KOPT-K1 (cell line): Measurements from ENCODE around the gene LCLAT1.

ENCODE experiments used
- H3K27ac ChIP-seq: fragments of 200-600 bp; sonication (generic); 2 replicates; pipeline ENCODE4 v1.5.1; 2016; ENCODE audit warnings: antibody characterized with exemption, mild to moderate bottlenecking, low read depth, low read length; ENCODE audit not compliant: poor library complexity, severe bottlenecking
- H3K36me3 ChIP-seq: fragments of 200-600 bp; sonication (generic); 2 replicates; pipeline ENCODE4 v1.5.1; 2017; ENCODE audit warnings: antibody characterized with exemption, mild to moderate bottlenecking, low read length, moderate library complexity; ENCODE audit not compliant: insufficient read depth
- H3K9me3 ChIP-seq: fragments of 200-600 bp; sonication (generic); 2 replicates; pipeline ENCODE4 v1.5.1; 2017; ENCODE audit warnings: antibody characterized with exemption, low read length, mild to moderate bottlenecking; ENCODE audit not compliant: insufficient read depth, poor library complexity, severe bottlenecking

Gene LCLAT1

DNA sequence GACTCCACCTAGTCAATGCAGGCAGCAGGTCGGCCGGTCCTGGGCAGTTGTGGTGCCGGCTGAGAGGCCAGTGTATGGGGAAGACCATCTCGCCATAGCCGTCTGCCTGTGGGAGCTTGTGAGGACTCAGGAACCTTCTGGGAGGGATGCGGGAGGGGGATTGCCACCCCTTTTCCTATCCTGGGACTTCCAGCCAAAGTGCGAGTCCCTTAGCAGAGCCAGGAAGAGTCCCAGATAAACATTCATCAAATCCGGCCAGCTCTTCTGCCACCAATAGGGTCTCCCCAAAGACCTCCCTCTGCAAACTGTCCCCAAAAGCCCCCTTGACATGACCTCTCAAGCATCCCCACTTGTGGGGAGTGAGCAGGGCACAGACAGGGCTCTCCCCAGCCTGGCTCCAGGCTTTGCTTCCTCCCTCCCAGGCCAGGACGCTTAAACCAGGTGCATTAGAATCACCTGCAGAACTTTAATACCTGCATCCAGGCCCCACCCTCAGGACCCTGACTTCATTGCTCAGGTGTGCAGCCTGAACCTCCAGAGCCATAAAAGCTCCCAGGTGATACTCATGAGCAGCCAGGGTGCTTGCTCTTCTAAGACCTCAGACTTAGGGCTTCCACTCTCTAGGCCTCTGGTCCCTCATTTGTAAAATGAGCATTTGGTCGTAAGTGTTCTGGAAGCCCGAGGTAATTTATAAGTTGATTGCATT lies 200.9 kb downstream of the LCLAT1 start:
- Histone ChIP-seq H3K9me3 (no peaks in the 10 kb centered on the region), H3K27ac (no peak overlapping the region), H3K36me3 (no peaks in the 10 kb centered on the region)

DNA sequence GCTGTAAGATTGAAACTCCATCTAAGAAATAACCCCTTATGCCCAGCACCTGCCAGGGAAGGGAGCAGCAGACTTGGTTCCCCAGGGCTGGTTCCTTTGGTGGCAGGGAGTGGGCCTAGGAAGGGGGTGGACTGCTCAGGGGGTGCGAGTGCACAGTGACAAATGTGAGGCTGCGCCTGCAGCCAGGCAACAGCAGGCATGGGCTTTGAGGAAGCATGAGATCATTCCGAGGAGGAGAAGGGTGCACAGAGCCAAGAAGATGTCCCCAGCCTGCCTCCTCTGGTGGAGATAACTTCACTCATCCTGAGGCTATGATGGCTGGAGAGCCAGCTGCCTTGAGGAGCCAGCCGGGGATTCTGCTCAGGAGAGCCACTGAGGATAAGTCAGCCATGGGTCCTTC lies 202.2 kb downstream of the LCLAT1 start:
- Histone ChIP-seq H3K9me3 (no peaks in the 10 kb centered on the region), H3K36me3 (no peaks in the 10 kb centered on the region), H3K27ac (no peak overlapping the region)

DNA sequence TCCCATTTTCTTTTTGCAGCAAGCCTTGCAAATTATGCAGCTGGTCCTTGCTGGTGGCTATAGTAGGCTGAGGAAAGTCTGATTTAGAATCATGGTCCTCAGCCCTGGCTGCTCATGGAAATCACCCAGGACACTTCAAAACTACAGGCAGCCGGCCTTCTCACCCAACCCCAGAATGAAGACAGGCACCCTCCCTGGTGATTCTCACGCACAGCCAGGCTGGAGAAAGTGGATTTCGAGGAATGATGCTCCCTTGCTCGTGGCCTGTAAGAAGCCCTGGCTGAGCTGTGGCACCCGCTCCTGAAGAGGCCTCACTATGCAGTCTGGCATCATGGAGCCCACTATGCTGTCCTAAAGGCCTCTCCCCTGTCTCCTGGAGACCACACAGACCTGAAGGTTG lies 202.8 kb downstream of the LCLAT1 start:
- H3K9me3 ChIP-seq = no peaks in the 10 kb centered on the region
- no peaks in the 10 kb centered on the region for H3K36me3 ChIP-seq
- no peak overlapping the region for H3K27ac ChIP-seq

DNA sequence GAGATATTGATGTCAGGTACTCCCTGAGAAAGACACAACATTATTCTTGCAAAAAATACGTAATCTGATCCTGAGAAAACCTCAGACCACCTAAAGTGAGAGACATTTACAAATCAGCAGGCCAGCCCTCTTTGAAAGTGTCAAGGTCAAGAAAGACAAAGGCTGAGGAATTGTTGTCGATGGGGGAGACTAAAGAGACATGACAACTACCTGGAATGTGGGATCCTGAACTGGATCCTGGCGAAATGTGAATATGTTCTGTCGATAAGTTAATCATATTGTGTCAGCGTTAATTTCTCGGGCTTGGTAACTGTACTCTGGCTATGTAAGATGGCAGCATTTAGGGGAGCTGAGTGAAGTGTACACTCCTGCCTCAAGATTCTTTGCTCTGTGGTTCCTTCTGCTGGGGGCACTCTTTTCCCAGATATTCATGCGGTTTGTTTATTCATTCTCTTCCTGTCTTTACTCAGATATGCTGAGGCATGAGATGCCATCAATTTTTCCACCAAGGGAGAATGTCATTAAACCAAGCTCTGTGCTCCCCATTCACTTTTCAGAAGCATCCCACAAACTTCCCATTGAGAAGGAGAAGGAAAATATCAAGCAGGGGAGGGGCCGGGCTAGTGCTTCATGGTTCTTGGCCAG lies 205.3 kb downstream of the LCLAT1 start:
- Histone ChIP-seq H3K9me3 (no peaks in the 10 kb centered on the region), H3K36me3 (no peaks in the 10 kb centered on the region), H3K27ac (no peak overlapping the region)

DNA sequence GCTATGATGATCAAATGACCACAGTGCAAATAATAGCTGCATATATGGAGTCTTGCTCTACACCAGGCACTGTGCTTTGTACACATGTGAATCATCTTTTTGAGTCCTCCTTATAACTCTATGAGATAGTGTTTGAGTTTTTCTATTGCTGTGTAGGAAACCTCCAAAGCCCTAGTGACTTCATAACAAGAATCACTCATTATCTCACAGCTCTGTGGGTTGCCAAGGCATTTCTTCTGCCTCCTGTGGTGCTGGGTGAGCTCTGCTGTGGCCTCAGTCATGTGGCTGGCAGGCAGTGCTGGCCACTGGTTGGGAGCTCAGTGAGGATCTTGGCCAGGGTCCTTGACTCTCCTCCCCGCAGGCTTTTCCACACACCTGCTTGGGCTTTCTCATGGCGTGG lies 206.8 kb downstream of the LCLAT1 start:
- no peaks in the 10 kb centered on the region for H3K9me3 ChIP-seq
- H3K27ac ChIP-seq = no peak overlapping the region
- no peaks in the 10 kb centered on the region for H3K36me3 ChIP-seq

DNA sequence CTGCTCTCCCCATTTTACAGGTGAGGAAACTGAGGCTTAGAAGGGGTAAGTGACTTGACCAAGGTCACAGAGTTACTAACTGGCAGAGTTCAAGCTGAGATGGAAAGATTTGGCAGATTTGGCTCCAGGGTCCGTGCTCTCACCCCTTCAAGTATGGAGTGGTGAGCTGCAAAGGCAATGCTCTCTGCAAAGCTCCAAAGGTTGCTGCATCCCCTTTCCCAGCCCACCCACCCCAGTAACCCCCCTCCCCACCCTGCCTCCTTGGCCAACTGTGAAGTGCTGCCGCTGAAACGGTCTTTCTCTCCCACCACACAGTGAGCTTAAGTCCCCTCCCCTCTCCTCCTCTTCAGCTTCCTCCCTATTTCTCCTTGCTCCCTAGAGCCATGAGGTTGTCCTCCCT lies 207.4 kb downstream of the LCLAT1 start:
- Histone ChIP-seq H3K27ac (no peak overlapping the region), H3K36me3 (no peaks in the 10 kb centered on the region), H3K9me3 (no peaks in the 10 kb centered on the region)

DNA sequence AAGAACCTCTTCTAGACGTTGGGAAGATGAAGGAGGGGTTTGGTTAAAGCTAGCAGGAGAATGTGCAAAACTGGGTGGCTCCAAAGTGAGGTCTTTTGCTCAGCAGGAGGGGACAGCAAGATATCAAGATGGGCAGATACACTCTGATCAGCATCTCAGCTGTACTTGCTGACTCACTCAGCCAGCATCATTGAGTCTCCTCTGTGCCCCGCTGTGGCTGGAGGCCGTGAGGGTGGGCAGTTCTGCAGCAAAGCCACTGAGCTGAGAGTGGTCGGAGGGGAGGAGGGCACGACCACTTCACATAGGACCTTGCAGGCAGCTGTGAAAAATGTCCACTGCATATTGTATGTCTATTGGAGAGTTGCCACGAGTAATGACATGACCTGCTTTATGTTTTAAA lies 208.2 kb downstream of the LCLAT1 start:
- Histone ChIP-seq H3K36me3 (no peaks in the 10 kb centered on the region), H3K9me3 (no peaks in the 10 kb centered on the region), H3K27ac (no peak overlapping the region)

DNA sequence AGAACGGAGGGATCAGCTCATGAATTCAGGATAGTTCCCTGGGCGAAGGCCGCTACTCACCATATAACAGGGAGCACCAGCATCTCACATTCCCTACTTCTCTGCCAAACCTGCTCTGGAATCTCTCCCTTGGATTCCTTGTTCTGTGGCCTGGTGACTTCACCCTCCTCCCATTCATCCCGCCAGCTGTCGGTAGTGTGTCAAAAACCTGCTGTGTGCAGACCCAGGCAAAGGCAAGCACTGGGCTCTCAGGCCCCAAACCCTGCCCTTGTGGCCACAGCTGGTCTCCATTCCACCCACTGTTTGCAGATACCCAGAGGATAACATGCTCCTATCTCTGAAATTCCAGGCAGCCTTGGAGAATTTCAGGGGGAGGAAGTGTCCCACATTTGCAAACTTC lies 208.6 kb downstream of the LCLAT1 start:
- Histone ChIP-seq H3K27ac (no peak overlapping the region), H3K36me3 (no peaks in the 10 kb centered on the region)

DNA sequence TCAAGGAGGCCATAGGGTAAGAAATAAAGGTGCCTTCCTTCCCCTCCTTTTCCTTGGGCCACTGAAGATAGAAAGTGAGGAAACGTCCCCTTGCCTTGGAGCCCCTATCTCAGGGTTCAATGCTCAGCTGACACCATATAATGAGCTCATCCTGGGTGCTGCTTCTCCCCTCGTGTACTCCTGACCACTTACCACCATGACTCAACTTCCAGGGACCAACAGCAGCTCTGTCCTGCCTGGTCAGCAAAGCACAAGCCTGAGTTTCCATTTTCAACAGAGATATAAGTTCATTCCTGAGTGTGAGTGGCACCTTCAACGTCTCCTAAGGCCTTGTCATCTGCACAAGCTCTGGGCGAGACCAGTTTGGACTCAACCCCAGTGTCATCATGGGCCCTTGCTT lies 209.0 kb downstream of the LCLAT1 start:
- Histone ChIP-seq H3K27ac (no peak overlapping the region), H3K9me3 (no peaks in the 10 kb centered on the region), H3K36me3 (no peaks in the 10 kb centered on the region)

More for the DNA sequence above, 208.6 kb downstream of the LCLAT1 start:
- H3K9me3 ChIP-seq = no peaks in the 10 kb centered on the region

DNA sequence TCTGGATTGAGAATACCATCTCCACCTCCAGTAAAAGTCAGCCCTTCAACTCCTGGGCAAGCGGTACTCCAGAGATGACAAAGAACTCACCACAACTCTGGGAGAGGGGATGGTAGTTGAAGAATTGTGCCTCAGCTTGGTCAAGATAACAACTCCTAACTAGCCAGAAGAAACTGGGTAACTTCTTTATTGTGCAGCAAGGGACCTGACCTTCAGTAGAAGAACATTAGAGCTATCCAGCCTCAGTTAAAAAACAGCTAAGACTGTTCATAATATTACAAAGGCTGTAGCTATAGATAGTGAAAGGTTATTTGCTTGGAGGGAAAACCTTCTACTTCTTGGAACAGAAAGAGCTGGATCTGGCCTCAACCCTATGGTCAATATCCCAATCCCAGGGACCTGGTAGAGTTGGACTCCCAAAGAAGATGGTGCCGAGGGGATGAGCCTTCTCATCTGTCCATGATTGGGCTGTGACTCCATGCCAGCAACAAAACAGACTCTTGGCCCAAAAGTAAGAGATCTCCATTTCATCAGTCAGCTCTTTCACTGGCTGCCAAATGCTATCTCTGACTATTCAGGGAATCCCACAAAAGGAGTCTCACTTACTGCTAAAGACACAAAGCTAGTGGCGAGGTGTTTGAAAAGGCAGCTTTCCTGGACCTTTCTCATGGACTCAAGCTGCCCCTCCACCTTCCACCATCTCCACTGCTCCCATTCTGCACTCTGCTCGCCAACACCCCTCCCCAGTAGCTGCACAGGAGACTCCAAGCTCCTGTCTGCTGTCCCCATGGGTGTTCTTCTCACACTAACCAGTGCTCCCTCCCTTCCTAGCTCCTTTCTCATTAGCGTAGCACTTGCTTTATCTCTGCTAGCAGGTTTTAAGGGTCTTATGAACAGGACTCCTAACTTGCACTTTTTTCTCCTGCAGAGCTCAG lies 214.4 kb downstream of the LCLAT1 start:
- H3K36me3 ChIP-seq = no peaks in the 10 kb centered on the region
- H3K27ac ChIP-seq = no peak overlapping the region
- no peaks in the 10 kb centered on the region for H3K9me3 ChIP-seq

DNA sequence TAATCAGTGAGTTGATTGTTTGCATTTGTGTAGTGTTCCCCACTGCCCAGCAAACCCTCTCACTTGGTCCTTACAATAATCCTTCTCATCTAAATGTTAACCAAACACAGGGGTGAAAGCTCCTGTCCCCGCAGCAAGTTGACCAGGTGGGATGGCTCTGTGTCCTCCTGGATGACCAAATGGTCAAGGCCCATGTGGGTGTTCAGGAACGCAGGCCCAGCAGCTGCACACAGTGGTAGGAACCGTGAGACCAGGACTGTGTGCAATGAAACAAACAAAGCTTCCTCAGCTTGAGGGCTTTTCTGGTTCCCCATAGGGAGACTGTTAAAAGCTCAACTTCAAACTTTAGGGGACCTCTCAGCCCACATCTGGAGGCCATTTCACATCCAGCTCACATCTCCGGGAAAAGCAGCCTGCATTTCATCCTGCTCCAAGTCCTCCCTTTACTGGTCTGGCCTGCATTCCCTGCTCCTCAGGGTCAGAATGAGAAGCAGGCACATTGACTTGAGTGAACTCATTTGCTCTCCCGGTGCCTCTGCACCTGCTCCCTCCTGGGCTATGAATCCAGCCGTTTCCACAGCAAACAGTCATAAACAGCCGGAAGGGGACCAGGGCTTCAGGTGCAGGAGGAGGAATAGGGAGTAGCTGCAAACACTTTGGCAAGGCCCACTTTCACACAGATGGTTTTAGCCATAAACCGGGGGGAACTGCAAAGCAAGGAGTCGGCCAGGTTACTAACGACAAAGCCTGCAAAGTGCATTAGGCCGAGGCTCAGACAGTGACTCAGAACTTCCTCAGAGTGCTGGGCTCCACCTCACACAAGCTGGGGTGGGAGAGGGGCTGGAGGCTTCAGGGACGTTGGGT lies 215.5 kb downstream of the LCLAT1 start:
- H3K9me3 ChIP-seq = no peaks in the 10 kb centered on the region
- H3K27ac ChIP-seq = no peak overlapping the region
- no peaks in the 10 kb centered on the region for H3K36me3 ChIP-seq

DNA sequence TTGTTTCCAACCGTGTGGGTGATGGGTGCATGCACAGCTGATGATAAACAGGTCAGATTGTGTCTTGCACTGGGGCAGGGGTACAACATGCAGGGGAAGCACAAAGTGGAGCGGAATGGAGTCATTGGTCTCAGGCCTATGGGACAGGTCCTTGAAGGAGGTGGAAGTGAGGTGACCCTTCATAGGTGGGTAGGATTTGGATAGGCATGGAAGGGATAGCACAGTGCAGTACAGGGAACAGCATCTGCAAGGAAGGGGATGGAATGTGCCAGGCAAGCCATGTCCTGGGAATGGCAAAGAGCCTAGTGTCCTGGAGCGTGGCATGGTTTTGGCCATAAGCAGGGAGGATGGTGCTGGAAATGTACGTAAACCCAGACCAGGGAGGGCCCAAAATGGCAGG lies 216.3 kb downstream of the LCLAT1 start:
- Histone ChIP-seq H3K36me3 (no peaks in the 10 kb centered on the region), H3K9me3 (no peaks in the 10 kb centered on the region), H3K27ac (no peak overlapping the region)

DNA sequence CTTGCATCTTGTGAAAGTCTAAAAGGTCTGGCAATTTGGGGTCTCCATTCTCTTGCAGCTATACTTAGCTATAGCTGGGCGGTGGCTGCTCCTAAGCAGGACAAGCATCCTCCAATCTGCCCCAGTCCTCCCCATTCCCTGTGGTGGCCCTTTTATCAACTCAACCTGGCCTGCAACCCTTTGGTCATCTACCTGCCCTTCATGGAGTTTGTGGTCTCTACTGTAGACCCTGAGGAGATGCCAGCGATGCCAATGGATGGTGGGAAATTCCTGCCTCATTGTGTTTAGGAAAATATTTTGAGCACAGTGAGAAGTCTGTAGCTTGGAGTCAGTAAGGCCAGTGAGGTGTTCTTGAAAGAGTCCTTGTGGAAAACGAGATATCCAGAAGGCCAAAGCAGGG lies 216.8 kb downstream of the LCLAT1 start:
- H3K36me3 ChIP-seq = no peaks in the 10 kb centered on the region
- H3K9me3 ChIP-seq = peaks cover 1% of the 10 kb centered on the region
- no peak overlapping the region for H3K27ac ChIP-seq

DNA sequence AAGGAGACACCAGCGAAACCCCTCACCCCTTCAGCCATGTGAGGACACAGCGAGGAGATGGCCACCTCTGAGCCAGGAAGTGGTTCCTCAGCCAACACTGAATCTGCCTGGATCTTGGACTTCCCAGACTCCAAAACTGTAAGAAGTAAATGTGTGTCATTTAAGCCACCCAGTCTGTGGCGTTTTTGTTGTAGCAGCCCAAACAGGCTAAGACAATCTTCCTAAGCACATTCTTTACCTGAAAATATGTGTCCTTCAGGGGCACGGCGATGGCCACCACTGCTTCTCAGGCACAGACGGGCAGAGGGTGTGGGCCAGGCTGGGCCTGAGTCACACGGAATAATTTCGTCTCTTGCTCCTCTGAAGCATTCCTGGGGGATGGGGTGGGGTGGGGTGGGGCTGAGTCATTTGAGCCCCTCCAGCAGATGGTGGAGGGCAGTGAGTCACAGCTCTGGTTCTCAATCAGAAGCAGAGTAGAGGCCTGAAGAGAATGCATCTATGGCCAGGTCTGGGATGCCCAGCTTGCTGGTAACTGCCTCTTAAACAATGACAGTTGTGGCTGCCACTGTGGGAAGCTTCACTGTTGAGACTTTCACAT lies 217.8 kb downstream of the LCLAT1 start:
- Histone ChIP-seq H3K9me3 (peaks cover 12% of the 10 kb centered on the region), H3K36me3 (no peaks in the 10 kb centered on the region), H3K27ac (no peak overlapping the region)
